HCT116 (cell line): ENCODE results near the gene CCK. TPM values are rescaled to one million over a fixed set of nuclear protein-coding genes. Genes with fewer than 3 reads are reported as not detected.

ENCODE experiments used
- ATAC-seq: fragments of 200-7000 bp; cut with Tn5 transposase; 2 replicates; pipeline ENCODE4 v1.9.1; 2020; ENCODE audit warnings: mild to moderate bottlenecking, moderate library complexity
- BruUV-seq: library from RNA; stranded (reverse); fragments of 400-500 nt; replicated peaks from 2 replicates; lab custom pipeline; 2021; lab: Mats Ljungman, UMichigan
- CTCF ChIA-PET: fragments of 300-600 bp; sonication (Branson Sonifier 250); formaldehyde crosslinking; loops from one replicate; lab custom pipeline; 2021; ENCODE audit warnings: antibody characterized with exemption; lab: Charles Lee
- POLR2A ChIA-PET: fragments of 300-600, 350-600 bp; sonication (Branson Sonifier 250); formaldehyde crosslinking; loops from one replicate; lab custom pipeline; 2021; ENCODE audit warnings: antibody characterized with exemption; lab: Charles Lee
- RAD21 ChIA-PET, 2 experiments: fragments of 300-600 bp; sonication (Branson Sonifier 250); formaldehyde crosslinking; loops; one replicate each; lab custom pipeline; 2023; ENCODE audit warnings: low total read pairs in 2 of 2; ENCODE audit not compliant: uncharacterized antibody in 2 of 2, unreplicated experiment in 2 of 2, low non-redundant PET in 1 of 2; lab: Charles Lee
- DNase-seq: peaks from one replicate; pipeline ENCODE4 v3.0.0-alpha.2; 2010; ENCODE audit warnings: low read depth, low spot score
- H2AFZ ChIP-seq: fragments of 200-600 bp; shearing (Covaris generic), sonication (generic); 2 replicates; pipeline ENCODE4 v1.6.1; 2017; ENCODE audit warnings: low read depth, mixed run types, mixed read lengths, antibody characterized with exemption, low read length; ENCODE audit not compliant: poor library complexity, severe bottlenecking
- H3K27ac ChIP-seq: 2 replicates; pipeline ENCODE4 v1.5.1; 2012; ENCODE audit warnings: low read depth, low read length
- H3K27me3 ChIP-seq: fragments of 200-600 bp; sonication (generic); 2 replicates; pipeline ENCODE4 v1.6.1; 2016; ENCODE audit warnings: mixed run types, low read length, mixed read lengths; ENCODE audit not compliant: insufficient read depth
- H3K36me3 ChIP-seq, 2 experiments: fragments of 200-500 bp in 1 of 2; fragments of 200-600 bp in 1 of 2; sonication (Bioruptor generic) in 1 of 2; sonication (generic) in 1 of 2; 2 replicates each; pipeline versions ENCODE4 v1.5.1 to v1.6.1; 2014 to 2016; ENCODE audit warnings: low read length in 2 of 2, inconsistent platforms in 1 of 2, mixed read lengths in 1 of 2, mixed run types in 1 of 2; ENCODE audit not compliant: insufficient read depth in 2 of 2, control insufficient read depth in 1 of 2
- H3K4me1 ChIP-seq, 2 experiments: fragments of 200-600 bp in 1 of 2; sonication (generic) in 1 of 2; 2 replicates each; pipeline versions ENCODE4 v1.5.1 to v1.6.1; 2012 to 2017; ENCODE audit warnings: low read length in 2 of 2, inconsistent platforms in 1 of 2, mild to moderate bottlenecking in 1 of 2, mixed read lengths in 1 of 2, mixed run types in 1 of 2, moderate library complexity in 1 of 2; ENCODE audit not compliant: insufficient read depth in 2 of 2, control insufficient read depth in 1 of 2
- H3K4me2 ChIP-seq: fragments of 200-600 bp; sonication (generic); 2 replicates; pipeline ENCODE4 v1.6.1; 2017; ENCODE audit warnings: mixed run types, low read length, mixed read lengths
- H3K4me3 ChIP-seq, 2 experiments: fragments of 200-600 bp in 1 of 2; sonication (generic) in 1 of 2; replicated peaks in 1 of 2; 2 replicates each; pipeline ENCODE4 v1.5.1; 2011 to 2016; ENCODE audit warnings: low read length in 2 of 2, control low read depth in 1 of 2, low read depth in 1 of 2, mild to moderate bottlenecking in 1 of 2, mixed read lengths in 1 of 2, mixed run types in 1 of 2
- H3K79me2 ChIP-seq: fragments of 200-600 bp; sonication (generic); 2 replicates; pipeline ENCODE4 v1.6.1; 2017; ENCODE audit warnings: mild to moderate bottlenecking, mixed run types, low read length, moderate library complexity, mixed read lengths; ENCODE audit not compliant: insufficient read depth
- H3K9ac ChIP-seq: fragments of 200-600 bp; sonication (generic); 2 replicates; pipeline ENCODE4 v1.6.1; 2016; ENCODE audit warnings: low read length, mixed read lengths
- H3K9me2 ChIP-seq: fragments of 200-600 bp; sonication (generic), shearing (Covaris generic); 2 replicates; pipeline ENCODE4 v1.6.1; 2017; ENCODE audit warnings: mixed run types, mild to moderate bottlenecking, moderate library complexity; ENCODE audit not compliant: insufficient read depth
- H3K9me3 ChIP-seq, 2 experiments: fragments of 200-500 bp in 1 of 2; fragments of 200-600 bp in 1 of 2; sonication (Bioruptor generic) in 1 of 2; sonication (generic) in 1 of 2; 2 replicates each; pipeline ENCODE4 v1.6.1; 2014 to 2017; ENCODE audit warnings: low read length in 2 of 2, mixed read lengths in 2 of 2, inconsistent platforms in 1 of 2, low read depth in 1 of 2, mild to moderate bottlenecking in 1 of 2, mixed run types in 1 of 2, moderate library complexity in 1 of 2; ENCODE audit not compliant: control insufficient read depth in 1 of 2, insufficient read depth in 1 of 2
- H4K20me1 ChIP-seq: fragments of 200-600 bp; sonication (generic), shearing (Covaris generic); 2 replicates; pipeline ENCODE4 v1.6.1; 2017; ENCODE audit warnings: mixed run types, mild to moderate bottlenecking, moderate library complexity; ENCODE audit not compliant: insufficient read depth
- EZH2phosphoT487 ChIP-seq: fragments of 200-600 bp; IDR thresholded peaks from 2 replicates; pipeline ENCODE4 v1.6.1; 2018; ENCODE audit warnings: antibody characterized with exemption, borderline replicate concordance
- REST ChIP-seq: IDR thresholded peaks from 2 replicates; pipeline ENCODE4 v1.6.1; 2012; ENCODE audit warnings: low read depth
- intact Hi-C: fragments of 100-400 bp; cut with micrococcal nuclease; formaldehyde crosslinking; loops from 2 replicates; pipeline ENCODE4 v1.10.0; 2022
- total RNA-seq: library from RNA; stranded (reverse); gene quantifications from one replicate; pipeline ENCODE4 v1.2.1, GENCODE V29; 2021; ENCODE audit not compliant: unreplicated experiment

CCK gene
- total RNA-seq, 1 experiment from 2014 or later = 0.32 TPM

GRCh38 chr3:42276141-42277132 lies 10.5 kb upstream of the CCK start:
- CTCF ChIA-PET = no interaction called here

More at GRCh38 chr3:42276141-42277132, 10.5 kb upstream of the CCK start:
- ChIA-PET RAD21 (no interaction called here), POLR2A (no interaction called here)
- Histone ChIP-seq H3K4me2 (no peak overlapping the region), H3K27ac (no peak overlapping the region), H3K9me3 (peaks cover 3 to 6% of the 10 kb centered on the region in 2 experiments; a peak in 1 of 4 replicates), H3K4me3 (no peak overlapping the region), H3K27me3 (no peaks in the 10 kb centered on the region), H3K4me1 (no peaks in the 10 kb centered on the region), H3K36me3 (no peaks in the 10 kb centered on the region), H3K79me2 (no peaks in the 10 kb centered on the region), H2AFZ (no peak overlapping the region), H3K9ac (no peak overlapping the region), H4K20me1 (no peaks in the 10 kb centered on the region), H3K9me2 (no peaks in the 10 kb centered on the region)
- ATAC-seq (no peak), DNase-seq (no peak)
- no peak for TF ChIP-seq EZH2phosphoT487
- no peak for TF ChIP-seq REST
- no TSS peak for BruUV-seq
- intact Hi-C loops = no loop called here
